Activated naive CD8-positive, alpha-beta T cell treated with anti-CD3 and anti-CD28 coated beads for 36 hours (primary cell): ENCODE measurements around the gene LCP1. TPM values are rescaled to one million over a fixed set of nuclear protein-coding genes. Genes with fewer than 3 reads are reported as not detected.
A peak's percentile ranks its signal among the peaks of the same experiment; 100 is the strongest.

Source experiments
- DNase-seq: peaks from one replicate; pipeline ENCODE4 v3.0.0; 2021
- H3K27ac Mint-ChIP-seq: one replicate; pipeline ENCODE4 v1.8.0; 2022; ENCODE audit warnings: mild to moderate bottlenecking, moderate library complexity, mixed read lengths
- H3K27me3 Mint-ChIP-seq: one replicate; pipeline ENCODE4 v1.8.0; 2022; ENCODE audit warnings: mild to moderate bottlenecking, mixed read lengths
- H3K36me3 Mint-ChIP-seq: one replicate; pipeline ENCODE4 v1.8.0; 2021; ENCODE audit warnings: mild to moderate bottlenecking, mixed read lengths
- H3K4me1 Mint-ChIP-seq: one replicate; pipeline ENCODE4 v1.8.0; 2021; ENCODE audit warnings: mixed read lengths
- H3K4me3 Mint-ChIP-seq: one replicate; pipeline ENCODE4 v1.8.0; 2022; ENCODE audit warnings: mild to moderate bottlenecking, moderate library complexity, mixed read lengths
- H3K9me3 Mint-ChIP-seq: one replicate; pipeline ENCODE4 v1.8.0; 2022; ENCODE audit warnings: mixed read lengths
- total RNA-seq, 2 experiments: library from RNA; stranded (reverse); gene quantifications; one replicate each; pipeline ENCODE4 v1.2.3, GENCODE V29; 2021

The LCP1 gene
- total RNA-seq, 2 experiments from 2014 or later = 886 to 901 TPM

- Mint-ChIP-seq H3K9me3 (no peaks in the 10 kb centered on the region), H3K4me3 (no peak overlapping the region), H3K27me3 (no peaks in the 10 kb centered on the region), H3K4me1 (peaks cover 17% of the 10 kb centered on the region), H3K27ac (peak overlapping the region; percentile 30), H3K36me3 (peaks cover 51% of the 10 kb centered on the region)
- no peak for DNase-seq
Measured at GRCh38 chr13:46132109-46132508, 49.9 kb downstream of the LCP1 start.

- H3K4me3 Mint-ChIP-seq = no peak overlapping the region
Measured at GRCh38 chr13:46131705-46132104, 50.3 kb downstream of the LCP1 start.

GRCh38 chr13:46129955-46130618, 51.9 kb downstream of the LCP1 start:
- peaks cover 50% of the 10 kb centered on the region for H3K36me3 Mint-ChIP-seq
- H3K27ac Mint-ChIP-seq = peak overlapping the region; percentile 70
- H3K4me1 Mint-ChIP-seq = peaks cover 29% of the 10 kb centered on the region

More at GRCh38 chr13:46131705-46132104, 50.3 kb downstream of the LCP1 start:
- peak overlapping the region; percentile 31 for H3K27ac Mint-ChIP-seq
- H3K4me1 Mint-ChIP-seq = peaks cover 19% of the 10 kb centered on the region
- peaks cover 52% of the 10 kb centered on the region for H3K36me3 Mint-ChIP-seq
- H3K27me3 Mint-ChIP-seq = no peaks in the 10 kb centered on the region
- H3K9me3 Mint-ChIP-seq = no peaks in the 10 kb centered on the region
- DNase-seq = no peak

GRCh38 chr13:46129124-46129523, 52.9 kb downstream of the LCP1 start:
- Mint-ChIP-seq H3K4me1 (peaks cover 38% of the 10 kb centered on the region), H3K4me3 (no peak overlapping the region), H3K27ac (peak overlapping the region; percentile 13), H3K9me3 (no peaks in the 10 kb centered on the region), H3K36me3 (peaks cover 50% of the 10 kb centered on the region), H3K27me3 (peaks cover 4% of the 10 kb centered on the region)
- no peak for DNase-seq

More at GRCh38 chr13:46129955-46130618, 51.9 kb downstream of the LCP1 start:
- Mint-ChIP-seq H3K27me3 (no peaks in the 10 kb centered on the region), H3K9me3 (no peaks in the 10 kb centered on the region), H3K4me3 (no peak overlapping the region)
- DNase-seq = no peak

GRCh38 chr13:46127358-46128023, 54.5 kb downstream of the LCP1 start:
- H3K4me1 Mint-ChIP-seq = peaks cover 40% of the 10 kb centered on the region
- no peak for DNase-seq
- peak overlapping the region; percentile 47 for H3K27ac Mint-ChIP-seq
- peaks cover 37% of the 10 kb centered on the region for H3K36me3 Mint-ChIP-seq
- no peaks in the 10 kb centered on the region for H3K9me3 Mint-ChIP-seq
- peaks cover 4% of the 10 kb centered on the region for H3K27me3 Mint-ChIP-seq
- no peak overlapping the region for H3K4me3 Mint-ChIP-seq

GRCh38 chr13:46126552-46127357, 55.2 kb downstream of the LCP1 start:
- Mint-ChIP-seq H3K36me3 (peaks cover 36% of the 10 kb centered on the region), H3K4me1 (peaks cover 42% of the 10 kb centered on the region), H3K27ac (peak overlapping the region; percentile 73), H3K9me3 (no peaks in the 10 kb centered on the region), H3K4me3 (no peak overlapping the region), H3K27me3 (peaks cover 4% of the 10 kb centered on the region)
- peak; percentile 55 for DNase-seq

- no peak for DNase-seq
Measured at GRCh38 chr13:46126056-46126455, 55.9 kb downstream of the LCP1 start.

GRCh38 chr13:46124967-46125933, 56.7 kb downstream of the LCP1 start:
- no peak for DNase-seq
- H3K36me3 Mint-ChIP-seq = peaks cover 30% of the 10 kb centered on the region
- H3K9me3 Mint-ChIP-seq = no peaks in the 10 kb centered on the region
- peak overlapping the region; percentile 57 for H3K27ac Mint-ChIP-seq
- peaks cover 4% of the 10 kb centered on the region for H3K27me3 Mint-ChIP-seq
- H3K4me3 Mint-ChIP-seq = peak overlapping the region; percentile 15
- H3K4me1 Mint-ChIP-seq = peaks cover 42% of the 10 kb centered on the region

More at GRCh38 chr13:46126056-46126455, 55.9 kb downstream of the LCP1 start:
- Mint-ChIP-seq H3K9me3 (no peaks in the 10 kb centered on the region), H3K27me3 (peaks cover 4% of the 10 kb centered on the region), H3K27ac (peak overlapping the region; percentile 57), H3K36me3 (peaks cover 36% of the 10 kb centered on the region), H3K4me3 (no peak overlapping the region), H3K4me1 (peaks cover 42% of the 10 kb centered on the region)

GRCh38 chr13:46124531-46124966, 57.4 kb downstream of the LCP1 start:
- peaks cover 25% of the 10 kb centered on the region for H3K36me3 Mint-ChIP-seq
- H3K4me3 Mint-ChIP-seq = peak overlapping the region; percentile 15
- DNase-seq = peak; percentile 12

GRCh38 chr13:46122304-46122703, 59.7 kb downstream of the LCP1 start:
- Mint-ChIP-seq H3K36me3 (peaks cover 20% of the 10 kb centered on the region), H3K27ac (no peak overlapping the region), H3K9me3 (no peaks in the 10 kb centered on the region), H3K4me3 (no peak overlapping the region), H3K27me3 (peaks cover 4% of the 10 kb centered on the region), H3K4me1 (peaks cover 40% of the 10 kb centered on the region)
- DNase-seq = no peak

More at GRCh38 chr13:46124531-46124966, 57.4 kb downstream of the LCP1 start:
- Mint-ChIP-seq H3K27ac (peak overlapping the region; percentile 57), H3K9me3 (no peaks in the 10 kb centered on the region), H3K4me1 (peaks cover 42% of the 10 kb centered on the region), H3K27me3 (peaks cover 4% of the 10 kb centered on the region)

- H3K4me3 Mint-ChIP-seq = no peak overlapping the region
- H3K27me3 Mint-ChIP-seq = peaks cover 4% of the 10 kb centered on the region
- H3K9me3 Mint-ChIP-seq = no peaks in the 10 kb centered on the region
Measured at GRCh38 chr13:46121597-46122163, 60.3 kb downstream of the LCP1 start.

GRCh38 chr13:46121033-46121432, 60.9 kb downstream of the LCP1 start:
- peaks cover 28% of the 10 kb centered on the region for H3K4me1 Mint-ChIP-seq
- H3K36me3 Mint-ChIP-seq = peaks cover 9% of the 10 kb centered on the region
- no peak for DNase-seq
- no peaks in the 10 kb centered on the region for H3K9me3 Mint-ChIP-seq
- no peak overlapping the region for H3K4me3 Mint-ChIP-seq
- no peak overlapping the region for H3K27ac Mint-ChIP-seq
- H3K27me3 Mint-ChIP-seq = peaks cover 4% of the 10 kb centered on the region

More at GRCh38 chr13:46121597-46122163, 60.3 kb downstream of the LCP1 start:
- Mint-ChIP-seq H3K4me1 (peaks cover 33% of the 10 kb centered on the region), H3K36me3 (peaks cover 16% of the 10 kb centered on the region), H3K27ac (no peak overlapping the region)
- DNase-seq = no peak

- Mint-ChIP-seq H3K27me3 (peaks cover 4% of the 10 kb centered on the region), H3K4me1 (peaks cover 18% of the 10 kb centered on the region), H3K4me3 (no peak overlapping the region), H3K36me3 (peaks cover 2% of the 10 kb centered on the region), H3K9me3 (no peaks in the 10 kb centered on the region), H3K27ac (no peak overlapping the region)
- no peak for DNase-seq
Measured at GRCh38 chr13:46119883-46120614, 61.9 kb downstream of the LCP1 start.
